ENCODE measurements around the gene RRP1.
A peak's percentile ranks its signal among the peaks of the same experiment; 100 is the strongest.

RRP1 gene

GRCh38 chr21:43777953-43778352 lies 11.4 kb upstream of the RRP1 start:
- no peak for DNase-seq

- no peak for DNase-seq
Measured at GRCh38 chr21:43778469-43779335, 10.7 kb upstream of the RRP1 start.

GRCh38 chr21:43779660-43780059 lies 9.7 kb upstream of the RRP1 start:
- peak; percentile 49 for DNase-seq

- DNase-seq = no peak
Measured at GRCh38 chr21:43781846-43782245, 7.5 kb upstream of the RRP1 start.

GRCh38 chr21:43782431-43783097 lies 6.8 kb upstream of the RRP1 start:
- no peak for DNase-seq

GRCh38 chr21:43783098-43783700 lies 6.2 kb upstream of the RRP1 start:
- DNase-seq = no peak

- no peak for DNase-seq
Measured at GRCh38 chr21:43785134-43785533, 4.2 kb upstream of the RRP1 start.

GRCh38 chr21:43786300-43786806 lies 3.0 kb upstream of the RRP1 start:
- no peak for DNase-seq

GRCh38 chr21:43786807-43787440 lies 2.5 kb upstream of the RRP1 start:
- no peak for DNase-seq

GRCh38 chr21:43790010-43790524 lies 690 bp downstream of the RRP1 start:
- DNase-seq = no peak

- no peak for DNase-seq
Measured at GRCh38 chr21:43792406-43792805, 3.0 kb downstream of the RRP1 start.

- no peak for DNase-seq
Measured at GRCh38 chr21:43793243-43793642, 3.9 kb downstream of the RRP1 start.

GRCh38 chr21:43794311-43794710 lies 4.9 kb downstream of the RRP1 start:
- DNase-seq = no peak

GRCh38 chr21:43794857-43795256 lies 5.5 kb downstream of the RRP1 start:
- DNase-seq = no peak

- no peak for DNase-seq
Measured at GRCh38 chr21:43797415-43797814, 8.0 kb downstream of the RRP1 start.

GRCh38 chr21:43797925-43798715 lies 8.7 kb downstream of the RRP1 start:
- no peak for DNase-seq

GRCh38 chr21:43799301-43799840 lies 10.0 kb downstream of the RRP1 start:
- no peak for DNase-seq

GRCh38 chr21:43800124-43800523 lies 10.7 kb downstream of the RRP1 start:
- no peak for DNase-seq

- no peak for DNase-seq
Measured at GRCh38 chr21:43800566-43800965, 11.2 kb downstream of the RRP1 start.

GRCh38 chr21:43801006-43801783 lies 11.8 kb downstream of the RRP1 start:
- DNase-seq = no peak

- no peak for DNase-seq
Measured at GRCh38 chr21:43802713-43803313, 13.4 kb downstream of the RRP1 start.

Measured in NCI-H510A treated with DMSO at 0.1 percent for 48 hours (cell line).